Suprapubic skin (tissue), 3 donors: Measurements from ENCODE around the gene DBR1.

Experiments used
- EP300 ChIP-seq: sonication (generic); formaldehyde crosslinking; IDR thresholded peaks from one replicate; pipeline ENCODE4 v1.6.1; 2017; ENCODE audit warnings: antibody characterized with exemption
- POLR2A ChIP-seq, 2 donors: fragments of 450-650 bp; IDR thresholded peaks; one replicate each; pipeline ENCODE4 v1.6.1; 2017; ENCODE audit warnings: antibody characterized with exemption in 2 of 2, mild to moderate bottlenecking in 2 of 2, moderate library complexity in 2 of 2
- TF ChIP-seq, protein P1 (sequence below), 2 donors: fragments of 200-600 bp in 1 of 2; fragments of 450-650 bp in 1 of 2; sonication (generic) in 1 of 2; IDR thresholded peaks; one replicate each; pipeline ENCODE4 v1.5.1; 2016 to 2019; ENCODE audit warnings: antibody characterized with exemption in 2 of 2, mild to moderate bottlenecking in 1 of 2, moderate library complexity in 1 of 2

DNA sequence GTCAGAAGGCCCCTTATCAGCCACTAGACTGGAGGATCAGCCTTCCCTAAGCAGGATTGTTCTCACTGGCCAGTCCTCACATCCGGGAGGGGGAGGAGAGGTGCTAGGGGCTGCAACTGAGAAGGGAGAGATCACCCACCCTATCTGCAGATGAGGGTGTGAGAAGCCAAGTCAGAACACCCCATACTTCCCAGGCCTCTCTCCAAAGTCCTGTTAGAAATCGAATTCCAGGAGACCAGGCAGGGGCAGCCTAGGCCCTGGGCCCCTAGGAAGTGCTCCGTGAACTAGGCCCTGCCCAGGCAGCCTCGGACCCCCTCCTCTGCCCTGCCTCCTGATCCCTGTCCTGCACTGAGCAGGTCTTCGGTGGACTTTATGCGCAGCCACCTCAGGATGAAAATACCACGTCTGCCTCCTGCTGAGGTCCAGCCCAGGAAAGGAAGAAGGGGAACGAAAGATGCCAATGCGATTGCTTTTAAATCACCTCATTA is 60.2 kb downstream of the DBR1 start:
- TF ChIP-seq, protein P1, sequence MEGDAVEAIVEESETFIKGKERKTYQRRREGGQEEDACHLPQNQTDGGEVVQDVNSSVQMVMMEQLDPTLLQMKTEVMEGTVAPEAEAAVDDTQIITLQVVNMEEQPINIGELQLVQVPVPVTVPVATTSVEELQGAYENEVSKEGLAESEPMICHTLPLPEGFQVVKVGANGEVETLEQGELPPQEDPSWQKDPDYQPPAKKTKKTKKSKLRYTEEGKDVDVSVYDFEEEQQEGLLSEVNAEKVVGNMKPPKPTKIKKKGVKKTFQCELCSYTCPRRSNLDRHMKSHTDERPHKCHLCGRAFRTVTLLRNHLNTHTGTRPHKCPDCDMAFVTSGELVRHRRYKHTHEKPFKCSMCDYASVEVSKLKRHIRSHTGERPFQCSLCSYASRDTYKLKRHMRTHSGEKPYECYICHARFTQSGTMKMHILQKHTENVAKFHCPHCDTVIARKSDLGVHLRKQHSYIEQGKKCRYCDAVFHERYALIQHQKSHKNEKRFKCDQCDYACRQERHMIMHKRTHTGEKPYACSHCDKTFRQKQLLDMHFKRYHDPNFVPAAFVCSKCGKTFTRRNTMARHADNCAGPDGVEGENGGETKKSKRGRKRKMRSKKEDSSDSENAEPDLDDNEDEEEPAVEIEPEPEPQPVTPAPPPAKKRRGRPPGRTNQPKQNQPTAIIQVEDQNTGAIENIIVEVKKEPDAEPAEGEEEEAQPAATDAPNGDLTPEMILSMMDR (IDR thresholded peaks at IDR 0.05): no peak
- TF ChIP-seq POLR2A (IDR thresholded peaks at IDR 0.05) (no peak), EP300 (no peak)
